GM21825 (cell line): ENCODE results near the gene FUT8.

Experiments
- ATAC-seq: cut with Tn5 transposase; IDR thresholded peaks from one replicate; pipeline ENCODE4 v1.9.1; 2021; ENCODE audit warnings: mild to moderate bottlenecking, moderate library complexity; ENCODE audit not compliant: unreplicated experiment

FUT8 gene

GRCh38 chr14:65487783-65488494 lies 75.4 kb downstream of the FUT8 start:
- no peak for ATAC-seq

GRCh38 chr14:65491274-65491673 lies 78.7 kb downstream of the FUT8 start:
- no peak for ATAC-seq

GRCh38 chr14:65492266-65492665 lies 79.7 kb downstream of the FUT8 start:
- no peak for ATAC-seq

GRCh38 chr14:65495196-65495595 lies 82.7 kb downstream of the FUT8 start:
- ATAC-seq: no peak

- ATAC-seq: no peak
Measured at GRCh38 chr14:65496178-65496993, 83.9 kb downstream of the FUT8 start.

GRCh38 chr14:65499138-65499537 lies 86.6 kb downstream of the FUT8 start:
- ATAC-seq: no peak

- no peak for ATAC-seq
Measured at GRCh38 chr14:65500075-65500474, 87.5 kb downstream of the FUT8 start.

GRCh38 chr14:65501328-65501727 lies 88.8 kb downstream of the FUT8 start:
- ATAC-seq: no peak

GRCh38 chr14:65502676-65503124 lies 90.2 kb downstream of the FUT8 start:
- ATAC-seq: peak; percentile 32

- ATAC-seq: no peak
Measured at GRCh38 chr14:65503771-65504170, 91.2 kb downstream of the FUT8 start.

- ATAC-seq: no peak
Measured at GRCh38 chr14:65506801-65507200, 94.3 kb downstream of the FUT8 start.

GRCh38 chr14:65509842-65510241 lies 97.3 kb downstream of the FUT8 start:
- no peak for ATAC-seq

- no peak for ATAC-seq
Measured at GRCh38 chr14:65513671-65514070, 101.1 kb downstream of the FUT8 start.

- ATAC-seq: no peak
Measured at GRCh38 chr14:65517635-65518542, 105.4 kb downstream of the FUT8 start.

GRCh38 chr14:65528069-65528468 lies 115.5 kb downstream of the FUT8 start:
- no peak for ATAC-seq

- no peak for ATAC-seq
Measured at GRCh38 chr14:65531148-65531547, 118.6 kb downstream of the FUT8 start.

- ATAC-seq: no peak
Measured at GRCh38 chr14:65533736-65534404, 121.3 kb downstream of the FUT8 start.

GRCh38 chr14:65536781-65537423 lies 124.4 kb downstream of the FUT8 start:
- ATAC-seq: no peak

- no peak for ATAC-seq
Measured at GRCh38 chr14:65548878-65549277, 136.3 kb downstream of the FUT8 start.

GRCh38 chr14:65549429-65549828 lies 136.9 kb downstream of the FUT8 start:
- no peak for ATAC-seq
